ENCODE data around the gene SIK2. TPM values are rescaled to one million over a fixed set of nuclear protein-coding genes. Genes with fewer than 3 reads are reported as not detected.

SIK2 gene
- total RNA-seq, 1 experiment from 2014 or later = 9.0 TPM

GRCh38 chr11:111665777-111666176 is 63.5 kb downstream of the SIK2 start:
- H3F3A ChIP-seq (ENCODE audit: low read length, unreplicated experiment) = no peaks in the 10 kb centered on the region
- H3K36me3 ChIP-seq (ENCODE audit: low read depth, low read length) = no peaks in the 10 kb centered on the region; the same call in 1 of the 2 replicates
- no peak overlapping the region for H3K27ac ChIP-seq (ENCODE audit: low read length)
- no peaks in the 10 kb centered on the region for H4K20me1 ChIP-seq (ENCODE audit: low read length)
- no peaks in the 10 kb centered on the region for H3K79me2 ChIP-seq (ENCODE audit: low read length)
- no peak overlapping the region for H3K9ac ChIP-seq (ENCODE audit: low read length)
- no peak overlapping the region for H3K4me2 ChIP-seq (ENCODE audit: low read length)
- ATAC-seq = peak; percentile 46; the same call in 1 of the 2 replicates
- H3K27me3 ChIP-seq (ENCODE audit: low read length) = no peaks in the 10 kb centered on the region
- CTCF ChIA-PET = interaction anchor here (0.5 kb wide), 1 partner anchor 180 kb away, joined by 3 read pairs; no protein-coding TSS in a partner anchor
- H2AFZ ChIP-seq (ENCODE audit: low read length) = no peak overlapping the region
- POLR2A ChIA-PET (ENCODE audit: unreplicated experiment) = no interaction called here
- BruUV-seq (replicated peaks) = no TSS peak
- DNase-seq = peak; percentile 57
- intact Hi-C loops (cut with micrococcal nuclease) = no loop called here
- H3K9me2 ChIP-seq (replicated peaks; ENCODE audit: low read length) = no peaks in the 10 kb centered on the region
- H3K4me3 ChIP-seq (ENCODE audit: low read length) = no peak overlapping the region
- no peak for TF ChIP-seq CTCF (conservative IDR thresholded peaks at IDR 0.05; ENCODE audit: low read depth, low read length)
- no peak for TF ChIP-seq EZH2phosphoT487 (IDR thresholded peaks at IDR 0.05; ENCODE audit: borderline replicate concordance, low read length)
- no peak for TF ChIP-seq EZH2 (IDR thresholded peaks at IDR 0.05; ENCODE audit: low read length, unreplicated experiment)
- H3K9me3 ChIP-seq (ENCODE audit: low read length) = no peaks in the 10 kb centered on the region
- H3K4me1 ChIP-seq (ENCODE audit: insufficient read depth, low read length) = no peaks in the 10 kb centered on the region

GRCh38 chr11:111668980-111669379 is 66.7 kb downstream of the SIK2 start:
- Histone ChIP-seq H3K27ac (ENCODE audit: low read length) (no peak overlapping the region), H3K9me2 (replicated peaks; ENCODE audit: low read length) (no peaks in the 10 kb centered on the region), H3K27me3 (ENCODE audit: low read length) (no peaks in the 10 kb centered on the region), H3K9ac (ENCODE audit: low read length) (no peak overlapping the region), H4K20me1 (ENCODE audit: low read length) (no peaks in the 10 kb centered on the region), H3K4me3 (ENCODE audit: low read length) (no peak overlapping the region), H3K4me1 (ENCODE audit: insufficient read depth, low read length) (no peaks in the 10 kb centered on the region), H3F3A (ENCODE audit: low read length, unreplicated experiment) (no peaks in the 10 kb centered on the region), H3K4me2 (ENCODE audit: low read length) (no peak overlapping the region), H3K9me3 (ENCODE audit: low read length) (no peaks in the 10 kb centered on the region), H3K36me3 (ENCODE audit: low read depth, low read length) (peaks cover 6% of the 10 kb centered on the region), H2AFZ (ENCODE audit: low read length) (no peak overlapping the region), H3K79me2 (ENCODE audit: low read length) (no peaks in the 10 kb centered on the region)
- DNase-seq (no peak), ATAC-seq (no peak)
- BruUV-seq (replicated peaks) = no TSS peak
- intact Hi-C loops (cut with micrococcal nuclease) = no loop called here
- TF ChIP-seq EZH2 (IDR thresholded peaks at IDR 0.05; ENCODE audit: low read length, unreplicated experiment) = no peak
- no peak for TF ChIP-seq EZH2phosphoT487 (IDR thresholded peaks at IDR 0.05; ENCODE audit: borderline replicate concordance, low read length)
- no peak for TF ChIP-seq CTCF (conservative IDR thresholded peaks at IDR 0.05; ENCODE audit: low read depth, low read length)
- CTCF ChIA-PET = no interaction called here
- POLR2A ChIA-PET (ENCODE audit: unreplicated experiment) = no interaction called here

GRCh38 chr11:111671383-111671782 is 69.1 kb downstream of the SIK2 start:
- no peak overlapping the region for H2AFZ ChIP-seq (ENCODE audit: low read length)
- H3K4me1 ChIP-seq (ENCODE audit: insufficient read depth, low read length) = peaks cover 3% of the 10 kb centered on the region
- H3F3A ChIP-seq (ENCODE audit: low read length, unreplicated experiment) = peaks cover 2% of the 10 kb centered on the region
- no peak for ATAC-seq
- no peaks in the 10 kb centered on the region for H3K9me3 ChIP-seq (ENCODE audit: low read length)
- ChIA-PET CTCF (no interaction called here), POLR2A (ENCODE audit: unreplicated experiment) (interaction anchor here (0.5 kb wide), 1 partner anchor 15 kb away, joined by 3 read pairs; no protein-coding TSS in a partner anchor)
- intact Hi-C loops (cut with micrococcal nuclease) = no loop called here
- BruUV-seq (replicated peaks) = no TSS peak
- H3K4me2 ChIP-seq (ENCODE audit: low read length) = no peak overlapping the region
- H3K27me3 ChIP-seq (ENCODE audit: low read length) = no peaks in the 10 kb centered on the region
- H4K20me1 ChIP-seq (ENCODE audit: low read length) = 0 out of 2 replicates have a peak, but pooled peaks cover 2% of the 10 kb centered on the region
- TF ChIP-seq EZH2phosphoT487 (IDR thresholded peaks at IDR 0.05; ENCODE audit: borderline replicate concordance, low read length) = no peak
- TF ChIP-seq EZH2 (IDR thresholded peaks at IDR 0.05; ENCODE audit: low read length, unreplicated experiment) = no peak
- TF ChIP-seq CTCF (conservative IDR thresholded peaks at IDR 0.05; ENCODE audit: low read depth, low read length) = no peak
- no peaks in the 10 kb centered on the region for H3K9me2 ChIP-seq (replicated peaks; ENCODE audit: low read length)
- H3K9ac ChIP-seq (ENCODE audit: low read length) = no peak overlapping the region
- no peak for DNase-seq
- no peak overlapping the region for H3K27ac ChIP-seq (ENCODE audit: low read length)
- no peaks in the 10 kb centered on the region for H3K79me2 ChIP-seq (ENCODE audit: low read length)
- H3K4me3 ChIP-seq (ENCODE audit: low read length) = no peak overlapping the region
- H3K36me3 ChIP-seq (ENCODE audit: low read depth, low read length) = peaks cover 11% of the 10 kb centered on the region

Data from PC-3 (cell line).